ENCODE data around the gene IL13. TPM values are rescaled to one million over a fixed set of nuclear protein-coding genes. Genes with fewer than 3 reads are reported as not detected.

The IL13 gene
- total RNA-seq, 1 donor from 2014 or later, result not detected

DNA sequence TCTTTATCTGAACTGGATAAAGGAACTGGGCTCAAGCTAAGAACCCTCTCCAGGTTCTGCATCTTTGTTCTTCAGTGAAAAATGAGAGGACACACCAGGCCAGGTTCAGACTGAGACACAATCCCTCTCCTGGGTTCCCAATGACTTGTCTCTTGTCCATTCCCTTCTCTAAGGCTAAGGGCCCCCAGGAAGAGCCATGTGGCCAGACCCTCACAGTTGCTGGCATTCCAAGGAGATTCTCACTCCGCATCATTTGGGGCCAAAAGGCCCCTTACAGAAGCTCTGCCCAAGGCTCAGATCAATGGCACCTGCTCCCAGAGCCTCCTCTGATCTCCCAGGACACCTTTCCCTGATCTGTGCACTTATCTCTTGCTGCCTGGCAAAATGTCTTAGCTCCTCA, 20.8 kb downstream of the IL13 start:
- Mint-ChIP-seq H3K27ac (ENCODE audit: unreplicated experiment) (no peak overlapping the region), H3K4me1 (no peaks in the 10 kb centered on the region), H3K4me3 (no peak overlapping the region), H3K9me3 (no peaks in the 10 kb centered on the region), H3K27me3 (ENCODE audit: low read depth) (no peaks in the 10 kb centered on the region), H3K36me3 (ENCODE audit: low read depth) (no peaks in the 10 kb centered on the region)
- no peak for DNase-seq (ENCODE audit: low read depth, low spot score)
- TF ChIP-seq, protein P1, sequence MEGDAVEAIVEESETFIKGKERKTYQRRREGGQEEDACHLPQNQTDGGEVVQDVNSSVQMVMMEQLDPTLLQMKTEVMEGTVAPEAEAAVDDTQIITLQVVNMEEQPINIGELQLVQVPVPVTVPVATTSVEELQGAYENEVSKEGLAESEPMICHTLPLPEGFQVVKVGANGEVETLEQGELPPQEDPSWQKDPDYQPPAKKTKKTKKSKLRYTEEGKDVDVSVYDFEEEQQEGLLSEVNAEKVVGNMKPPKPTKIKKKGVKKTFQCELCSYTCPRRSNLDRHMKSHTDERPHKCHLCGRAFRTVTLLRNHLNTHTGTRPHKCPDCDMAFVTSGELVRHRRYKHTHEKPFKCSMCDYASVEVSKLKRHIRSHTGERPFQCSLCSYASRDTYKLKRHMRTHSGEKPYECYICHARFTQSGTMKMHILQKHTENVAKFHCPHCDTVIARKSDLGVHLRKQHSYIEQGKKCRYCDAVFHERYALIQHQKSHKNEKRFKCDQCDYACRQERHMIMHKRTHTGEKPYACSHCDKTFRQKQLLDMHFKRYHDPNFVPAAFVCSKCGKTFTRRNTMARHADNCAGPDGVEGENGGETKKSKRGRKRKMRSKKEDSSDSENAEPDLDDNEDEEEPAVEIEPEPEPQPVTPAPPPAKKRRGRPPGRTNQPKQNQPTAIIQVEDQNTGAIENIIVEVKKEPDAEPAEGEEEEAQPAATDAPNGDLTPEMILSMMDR (conservative IDR thresholded peaks at IDR 0.05), result no peak

DNA sequence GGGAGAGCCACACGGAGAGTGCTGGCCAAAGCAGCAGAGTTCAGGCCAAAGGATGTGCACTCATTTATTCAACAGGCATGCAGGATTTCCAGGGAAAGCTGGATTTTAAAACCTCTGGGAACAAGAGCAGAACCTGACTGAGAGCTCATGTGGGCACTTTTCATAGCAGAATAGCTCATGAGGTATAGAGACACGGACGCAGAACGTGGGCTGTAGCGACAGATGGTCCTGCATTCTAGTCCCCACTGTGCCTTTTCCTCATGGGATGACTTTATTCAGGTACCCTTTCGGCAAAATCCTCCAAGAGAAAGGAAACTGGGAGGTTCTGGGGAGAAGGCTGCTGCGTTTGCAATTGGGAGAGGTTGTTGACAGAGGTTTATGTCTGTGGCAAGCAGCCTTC, 21.2 kb downstream of the IL13 start:
- no peak for DNase-seq (ENCODE audit: low read depth, low spot score)
- TF ChIP-seq, protein P1 (conservative IDR thresholded peaks at IDR 0.05), result no peak
- Mint-ChIP-seq H3K4me1 (no peaks in the 10 kb centered on the region), H3K36me3 (ENCODE audit: low read depth) (no peaks in the 10 kb centered on the region), H3K27me3 (ENCODE audit: low read depth) (no peaks in the 10 kb centered on the region), H3K4me3 (no peak overlapping the region), H3K9me3 (no peaks in the 10 kb centered on the region), H3K27ac (ENCODE audit: unreplicated experiment) (no peak overlapping the region)

DNA sequence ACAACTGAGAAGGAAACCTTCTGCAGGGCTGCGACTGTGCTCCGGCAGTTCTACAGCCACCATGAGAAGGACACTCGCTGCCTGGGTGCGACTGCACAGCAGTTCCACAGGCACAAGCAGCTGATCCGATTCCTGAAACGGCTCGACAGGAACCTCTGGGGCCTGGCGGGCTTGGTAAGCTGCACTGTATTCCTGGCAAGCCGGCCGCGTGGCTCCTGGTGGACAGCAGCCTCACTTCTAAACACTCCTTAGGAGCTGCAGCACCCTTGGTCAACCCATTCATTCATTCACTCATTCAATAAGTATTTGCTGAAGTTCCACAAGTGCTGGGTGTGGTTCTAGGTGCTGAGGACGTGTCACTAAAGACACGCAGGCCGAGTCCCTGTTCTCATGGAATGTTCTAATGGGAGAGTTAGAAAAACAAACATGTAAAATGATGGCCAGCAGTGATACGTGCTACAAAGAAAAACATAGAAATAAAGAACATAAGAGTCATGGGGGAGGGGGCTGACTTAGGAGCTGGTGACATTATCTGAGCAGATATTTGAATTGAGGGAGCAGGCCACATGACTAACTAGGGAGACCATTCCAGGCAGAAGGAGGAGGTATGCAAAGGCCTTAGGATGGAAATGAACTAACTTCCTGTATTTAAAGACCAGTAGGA, 21.9 kb downstream of the IL13 start:
- H3K27me3 Mint-ChIP-seq (ENCODE audit: low read depth), result no peaks in the 10 kb centered on the region
- no peak overlapping the region for H3K4me3 Mint-ChIP-seq
- no peaks in the 10 kb centered on the region for H3K36me3 Mint-ChIP-seq (ENCODE audit: low read depth)
- no peaks in the 10 kb centered on the region for H3K4me1 Mint-ChIP-seq
- DNase-seq (ENCODE audit: low read depth, low spot score), result no peak
- H3K27ac Mint-ChIP-seq (ENCODE audit: unreplicated experiment), result no peak overlapping the region
- TF ChIP-seq, protein P1 (conservative IDR thresholded peaks at IDR 0.05), result no peak
- no peaks in the 10 kb centered on the region for H3K9me3 Mint-ChIP-seq

DNA sequence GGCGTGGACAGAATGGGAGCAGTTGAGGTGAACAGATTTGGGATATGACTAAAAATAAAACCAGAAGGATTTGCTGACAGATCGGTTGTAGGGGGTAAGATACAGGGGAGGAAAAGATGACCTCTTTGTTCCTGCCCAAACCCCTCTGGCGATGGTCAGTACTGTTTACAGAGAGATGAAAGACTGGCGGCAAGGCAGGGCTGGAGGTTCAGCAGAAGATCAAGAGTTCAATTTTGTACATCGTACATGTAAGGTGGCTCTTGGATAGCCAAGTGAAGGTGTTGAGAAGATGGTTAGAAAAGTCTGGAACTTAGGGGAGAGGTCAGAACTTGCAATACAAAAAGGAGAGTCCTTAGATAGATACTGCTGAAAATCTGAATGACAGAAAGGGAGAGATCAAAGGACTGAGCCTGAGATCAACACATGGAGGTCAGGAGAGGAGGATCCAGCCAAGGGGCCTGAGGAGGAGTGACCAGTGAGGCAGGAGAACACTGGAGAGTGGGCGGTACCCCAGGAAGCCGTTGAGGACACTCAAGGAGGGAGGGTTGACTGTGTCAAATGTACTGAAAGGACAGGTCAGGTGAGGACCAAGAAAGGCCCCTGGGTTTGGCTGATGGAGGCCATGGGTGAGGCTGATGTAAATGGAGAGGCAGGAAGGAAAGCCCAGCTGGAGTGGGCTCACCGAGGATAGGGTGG, 23.0 kb downstream of the IL13 start:
- Mint-ChIP-seq H3K4me3 (no peak overlapping the region), H3K27me3 (ENCODE audit: low read depth) (no peaks in the 10 kb centered on the region), H3K4me1 (no peaks in the 10 kb centered on the region), H3K36me3 (ENCODE audit: low read depth) (no peaks in the 10 kb centered on the region), H3K9me3 (no peaks in the 10 kb centered on the region), H3K27ac (ENCODE audit: unreplicated experiment) (no peak overlapping the region)
- no peak for DNase-seq (ENCODE audit: low read depth, low spot score)
- TF ChIP-seq, protein P1 (conservative IDR thresholded peaks at IDR 0.05), result no peak

DNA sequence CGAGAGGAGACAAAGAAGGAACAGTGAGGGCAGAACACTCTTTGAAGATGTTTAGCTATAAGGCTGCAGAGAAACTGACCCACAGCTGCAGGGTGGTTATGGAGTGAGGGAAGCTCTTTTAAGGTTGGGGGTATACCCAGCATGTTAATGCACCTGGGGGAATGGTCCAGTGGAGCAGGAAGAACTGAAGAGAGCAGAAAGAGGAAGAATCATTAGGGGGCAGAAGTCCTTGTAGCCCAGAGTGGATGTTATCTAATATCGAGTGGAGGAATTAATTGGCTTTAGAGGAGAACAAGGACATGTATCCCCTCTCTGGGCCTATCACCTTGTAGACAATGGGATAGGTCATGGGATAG, 23.5 kb downstream of the IL13 start:
- no peaks in the 10 kb centered on the region for H3K27me3 Mint-ChIP-seq (ENCODE audit: low read depth)
- no peak overlapping the region for H3K4me3 Mint-ChIP-seq
- H3K36me3 Mint-ChIP-seq (ENCODE audit: low read depth), result no peaks in the 10 kb centered on the region
- DNase-seq (ENCODE audit: low read depth, low spot score), result no peak
- no peak overlapping the region for H3K27ac Mint-ChIP-seq (ENCODE audit: unreplicated experiment)
- TF ChIP-seq, protein P1 (conservative IDR thresholded peaks at IDR 0.05), result no peak
- no peaks in the 10 kb centered on the region for H3K4me1 Mint-ChIP-seq
- no peaks in the 10 kb centered on the region for H3K9me3 Mint-ChIP-seq

Measured in neural crest cell (in vitro differentiated cells).